OCI-LY7 (cell line): ENCODE measurements around the gene ALOX5AP. TPM values are rescaled to one million over a fixed set of nuclear protein-coding genes. Genes with fewer than 3 reads are reported as not detected.

Experiments
- BruUV-seq: library from RNA; stranded (reverse); fragments of 400-500 nt; replicated peaks from 2 replicates; lab custom pipeline; 2021; lab: Mats Ljungman, UMichigan
- CTCF ChIA-PET: fragments of 300-600 bp; sonication (Branson Sonifier 250); formaldehyde crosslinking; loops from one replicate; lab custom pipeline; 2022; ENCODE audit warnings: antibody characterized with exemption; ENCODE audit not compliant: unreplicated experiment; lab: Charles Lee
- POLR2A ChIA-PET: fragments of 300-600 bp; sonication (Branson Sonifier 250); formaldehyde crosslinking; loops from one replicate; lab custom pipeline; 2022; ENCODE audit warnings: antibody characterized with exemption; lab: Charles Lee
- DNase-seq: peaks from one replicate; pipeline ENCODE4 v3.0.0-alpha.2; 2015; ENCODE audit warnings: low spot score
- H2AFZ ChIP-seq: fragments of 200-600 bp; sonication (generic), shearing (Covaris generic); 2 replicates; pipeline ENCODE4 v1.6.1; 2014; ENCODE audit warnings: mild to moderate bottlenecking, antibody characterized with exemption, low read length, moderate library complexity
- H3K27ac ChIP-seq: fragments of 200-600 bp; sonication (generic); 2 replicates; pipeline ENCODE4 v1.5.1; 2014; ENCODE audit warnings: mixed run types, low read depth, mild to moderate bottlenecking, moderate library complexity, low read length, inconsistent platforms; ENCODE audit not compliant: poor library complexity, severe bottlenecking
- H3K36me3 ChIP-seq: fragments of 200-600 bp; sonication (generic); 2 replicates; pipeline ENCODE4 v1.6.1; 2014; ENCODE audit warnings: mild to moderate bottlenecking, antibody characterized with exemption, low read length, moderate library complexity, mixed read lengths; ENCODE audit not compliant: insufficient read depth
- H3K4me1 ChIP-seq: fragments of 200-600 bp; sonication (generic); 2 replicates; pipeline ENCODE4 v1.5.1; 2014; ENCODE audit warnings: mild to moderate bottlenecking, low read length; ENCODE audit not compliant: insufficient read depth, poor library complexity, severe bottlenecking
- H3K4me2 ChIP-seq: fragments of 200-600 bp; sonication (generic); 2 replicates; pipeline ENCODE4 v1.6.1; 2014; ENCODE audit warnings: mild to moderate bottlenecking, low read length
- H3K4me3 ChIP-seq: fragments of 200-600 bp; sonication (generic); 2 replicates; pipeline ENCODE4 v1.5.1; 2014; ENCODE audit warnings: mild to moderate bottlenecking, low read depth, low read length; ENCODE audit not compliant: poor library complexity, severe bottlenecking
- H3K79me2 ChIP-seq: fragments of 200-600 bp; sonication (generic); 2 replicates; pipeline ENCODE4 v1.6.1; 2016; ENCODE audit warnings: low read depth, mild to moderate bottlenecking, low read length, moderate library complexity, mixed read lengths; ENCODE audit not compliant: insufficient read depth
- H3K9me2 ChIP-seq: fragments of 200-600 bp; sonication (generic); 2 replicates; pipeline ENCODE4 v1.6.1; 2016; ENCODE audit warnings: mild to moderate bottlenecking, low read length, mixed read lengths; ENCODE audit not compliant: insufficient read depth
- H3K9me3 ChIP-seq: fragments of 200-600 bp; sonication (generic); 2 replicates; pipeline ENCODE4 v1.6.1; 2014; ENCODE audit warnings: mild to moderate bottlenecking, mixed run types, low read length, mixed read lengths
- H4K20me1 ChIP-seq: fragments of 200-600 bp; sonication (generic); 2 replicates; pipeline ENCODE4 v1.6.1; 2014; ENCODE audit warnings: mild to moderate bottlenecking, antibody characterized with exemption, low read length, moderate library complexity, mixed read lengths; ENCODE audit not compliant: insufficient read depth
- EZH2phosphoT487 ChIP-seq: fragments of 200-600 bp; sonication (generic); IDR thresholded peaks from 2 replicates; pipeline ENCODE4 v1.6.1; 2018; ENCODE audit warnings: low read depth, borderline replicate concordance, mild to moderate bottlenecking, mixed run types, antibody characterized with exemption, low read length, moderate library complexity, mixed read lengths
- intact Hi-C: fragments of 100-400 bp; cut with micrococcal nuclease; formaldehyde crosslinking; loops from one replicate; pipeline ENCODE4 v1.10.0; 2022; ENCODE audit not compliant: unreplicated experiment
- total RNA-seq, 2 experiments: library from RNA; depleted of rRNA in 1 of 2; stranded (reverse); fragments of >200 nt in 1 of 2; shearing (Covaris generic) in 1 of 2; gene quantifications; 2 replicates each; pipeline ENCODE4 v1.2.3, GENCODE V29; 2014 to 2022
- TF ChIP-seq, protein P1 (sequence below): fragments of 200-600 bp; sonication (generic); conservative IDR thresholded peaks from 2 replicates; pipeline ENCODE4 v1.5.1; 2014; ENCODE audit warnings: mild to moderate bottlenecking, antibody characterized with exemption, low read length, moderate library complexity, mixed read lengths

ALOX5AP gene
- total RNA-seq, 2 experiments from 2014 or later: 89.9 to 90.9 TPM

DNA sequence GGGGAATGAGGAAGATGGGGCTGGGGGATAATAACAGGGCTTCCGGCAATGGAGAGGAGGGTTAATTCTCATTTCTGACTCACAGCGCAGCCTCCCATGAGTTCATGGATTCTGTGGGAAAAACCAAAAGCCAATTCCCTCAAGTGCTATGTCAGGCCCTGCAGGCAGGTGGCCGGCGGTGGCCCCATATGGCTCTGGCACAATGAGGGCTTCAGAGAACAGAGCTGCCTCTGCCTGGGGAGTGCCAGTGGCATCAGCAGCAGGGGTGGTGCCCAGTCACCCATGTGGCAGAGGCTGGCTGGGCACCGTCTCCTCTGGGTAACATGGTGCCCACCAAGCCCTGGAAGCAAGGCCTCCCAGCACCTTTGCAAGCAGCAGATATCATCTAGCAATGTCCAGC lies 69.1 kb downstream of the ALOX5AP start:
- H3K9me3 ChIP-seq: no peaks in the 10 kb centered on the region
- H2AFZ ChIP-seq: no peak overlapping the region
- H3K9me2 ChIP-seq: no peaks in the 10 kb centered on the region
- no peaks in the 10 kb centered on the region for H3K79me2 ChIP-seq
- H3K27ac ChIP-seq: no peak overlapping the region
- intact Hi-C loops: loop anchor here (5.0 to 10.0 kb wide), 5 partner anchors 63 to 450 kb away; partner anchors contain the start of genes HMGB1 and USPL1
- TF ChIP-seq, protein P1, sequence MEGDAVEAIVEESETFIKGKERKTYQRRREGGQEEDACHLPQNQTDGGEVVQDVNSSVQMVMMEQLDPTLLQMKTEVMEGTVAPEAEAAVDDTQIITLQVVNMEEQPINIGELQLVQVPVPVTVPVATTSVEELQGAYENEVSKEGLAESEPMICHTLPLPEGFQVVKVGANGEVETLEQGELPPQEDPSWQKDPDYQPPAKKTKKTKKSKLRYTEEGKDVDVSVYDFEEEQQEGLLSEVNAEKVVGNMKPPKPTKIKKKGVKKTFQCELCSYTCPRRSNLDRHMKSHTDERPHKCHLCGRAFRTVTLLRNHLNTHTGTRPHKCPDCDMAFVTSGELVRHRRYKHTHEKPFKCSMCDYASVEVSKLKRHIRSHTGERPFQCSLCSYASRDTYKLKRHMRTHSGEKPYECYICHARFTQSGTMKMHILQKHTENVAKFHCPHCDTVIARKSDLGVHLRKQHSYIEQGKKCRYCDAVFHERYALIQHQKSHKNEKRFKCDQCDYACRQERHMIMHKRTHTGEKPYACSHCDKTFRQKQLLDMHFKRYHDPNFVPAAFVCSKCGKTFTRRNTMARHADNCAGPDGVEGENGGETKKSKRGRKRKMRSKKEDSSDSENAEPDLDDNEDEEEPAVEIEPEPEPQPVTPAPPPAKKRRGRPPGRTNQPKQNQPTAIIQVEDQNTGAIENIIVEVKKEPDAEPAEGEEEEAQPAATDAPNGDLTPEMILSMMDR: no peak
- no peak for TF ChIP-seq EZH2phosphoT487
- BruUV-seq: no TSS peak
- no peaks in the 10 kb centered on the region for H3K36me3 ChIP-seq
- ChIA-PET CTCF (no interaction called here), POLR2A (interaction anchor here (0.7 kb wide), 1 partner anchor 87 kb away, joined by 3 read pairs; no protein-coding TSS in a partner anchor)
- no peak for DNase-seq
- H3K4me1 ChIP-seq: no peaks in the 10 kb centered on the region
- no peak overlapping the region for H3K4me2 ChIP-seq
- no peaks in the 10 kb centered on the region for H4K20me1 ChIP-seq
- no peak overlapping the region for H3K4me3 ChIP-seq

DNA sequence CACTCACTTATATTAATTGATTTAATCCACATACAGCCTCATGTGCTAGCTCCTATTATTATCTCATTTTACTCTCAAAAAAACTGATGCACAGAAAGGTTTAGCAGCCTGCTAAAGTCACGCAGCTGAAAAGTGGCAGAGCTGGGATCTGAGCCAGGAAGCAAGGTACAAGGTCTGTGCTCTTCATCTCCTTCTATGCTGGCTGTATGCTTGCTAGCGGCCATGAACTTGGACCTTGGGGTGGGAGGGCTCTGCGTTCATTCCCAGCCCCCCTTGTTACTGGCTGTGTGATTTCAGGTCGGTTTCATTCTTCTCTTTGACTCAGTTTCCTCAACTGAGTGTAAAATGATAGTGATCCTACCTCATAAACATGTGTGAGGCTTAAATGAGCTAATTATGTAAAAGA lies 69.8 kb downstream of the ALOX5AP start:
- no peak overlapping the region for H3K4me3 ChIP-seq
- no peak for DNase-seq
- no peaks in the 10 kb centered on the region for H3K9me3 ChIP-seq
- no TSS peak for BruUV-seq
- CTCF ChIA-PET: interaction anchor here (0.6 kb wide), 2 partner anchors 84 to 186 kb away, joined by 3 to 6 read pairs; no protein-coding TSS in a partner anchor
- H3K4me1 ChIP-seq: no peaks in the 10 kb centered on the region
- H2AFZ ChIP-seq: no peak overlapping the region
- H3K36me3 ChIP-seq: no peaks in the 10 kb centered on the region
- intact Hi-C loops: loop anchor here (5.0 to 10.0 kb wide), 3 partner anchors 237 to 450 kb away; partner anchors contain the start of gene HMGB1
- no peak overlapping the region for H3K27ac ChIP-seq
- no peaks in the 10 kb centered on the region for H3K79me2 ChIP-seq
- H3K9me2 ChIP-seq: no peaks in the 10 kb centered on the region
- POLR2A ChIA-PET: interaction anchor here (0.7 to 1.4 kb wide), 3 partner anchors 9 to 88 kb away, joined by 3 to 4 read pairs (median 3); no protein-coding TSS in a partner anchor
- TF ChIP-seq, protein P1: no peak
- TF ChIP-seq EZH2phosphoT487: no peak
- no peaks in the 10 kb centered on the region for H4K20me1 ChIP-seq
- no peak overlapping the region for H3K4me2 ChIP-seq

DNA sequence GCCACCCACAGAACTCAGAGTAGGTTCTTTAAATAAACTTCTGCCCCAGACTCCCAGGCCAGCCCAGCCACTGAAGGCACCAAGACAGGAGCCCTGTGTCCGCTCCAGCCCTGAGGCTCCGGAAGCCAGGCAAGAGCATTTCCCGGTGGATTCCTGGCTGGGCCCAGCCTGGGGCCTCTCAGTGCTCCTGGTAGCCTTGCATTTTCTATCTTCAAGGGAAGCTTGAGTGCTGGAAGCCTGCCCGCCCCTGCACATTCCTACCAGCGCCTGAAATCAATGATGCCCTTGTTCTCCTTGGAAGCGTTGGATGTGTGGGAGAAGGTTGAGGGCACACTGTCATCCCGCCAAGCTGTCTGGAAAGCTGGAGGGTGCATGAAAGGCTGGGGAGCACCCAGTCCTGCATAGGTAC lies 70.3 kb downstream of the ALOX5AP start:
- intact Hi-C loops: loop anchor here (5.0 to 10.0 kb wide), 3 partner anchors 237 to 451 kb away; partner anchors contain the start of gene HMGB1
- no peak overlapping the region for H3K4me3 ChIP-seq
- no peak overlapping the region for H3K4me2 ChIP-seq
- H3K9me2 ChIP-seq: no peaks in the 10 kb centered on the region
- no TSS peak for BruUV-seq
- H2AFZ ChIP-seq: no peak overlapping the region
- no peaks in the 10 kb centered on the region for H4K20me1 ChIP-seq
- TF ChIP-seq, protein P1: no peak
- TF ChIP-seq EZH2phosphoT487: no peak
- DNase-seq: no peak
- no peaks in the 10 kb centered on the region for H3K36me3 ChIP-seq
- H3K9me3 ChIP-seq: no peaks in the 10 kb centered on the region
- H3K4me1 ChIP-seq: no peaks in the 10 kb centered on the region
- no peak overlapping the region for H3K27ac ChIP-seq
- ChIA-PET POLR2A (interaction anchor here (0.6 to 1.4 kb wide), 3 partner anchors 10 to 211 kb away, joined by 3 to 4 read pairs (median 3); no protein-coding TSS in a partner anchor), CTCF (interaction anchor here (0.6 kb wide), 2 partner anchors 85 to 187 kb away, joined by 3 to 6 read pairs; no protein-coding TSS in a partner anchor)
- H3K79me2 ChIP-seq: no peaks in the 10 kb centered on the region
